Activated CD4-positive, alpha-beta T cell treated with anti-CD3 and anti-CD28 coated beads, Interleukin-2, amount 50 U/mL, for 1 hour (primary cell): Measurements from ENCODE around the gene OR6N1.
A peak's percentile ranks its signal among the peaks of the same experiment; 100 is the strongest.

ENCODE experiments used
- DNase-seq: peaks from one replicate; pipeline ENCODE4 v3.0.0-alpha.2; 2020

OR6N1 gene

GRCh38 chr1:158771950-158772866, at the start of gene OR6N1:
OR6N1 (minus strand) TSS chr1:158772195; CDS start chr1:158766682, 5,513 bp downstream.
- DNase-seq: no peak

GRCh38 chr1:158821723-158822122, 49.7 kb upstream of the OR6N1 start:
- no peak for DNase-seq

- DNase-seq: no peak
These were observed 47.8 kb upstream of the OR6N1 start for GRCh38 chr1:158819461-158820443.

- no peak for DNase-seq
These were observed 47.0 kb upstream of the OR6N1 start for GRCh38 chr1:158818975-158819431.

- no peak for DNase-seq
These were observed 46.6 kb upstream of the OR6N1 start for GRCh38 chr1:158818560-158818959.

GRCh38 chr1:158814970-158815369, 43.0 kb upstream of the OR6N1 start:
- DNase-seq: no peak

- DNase-seq: no peak
These were observed 41.2 kb upstream of the OR6N1 start for GRCh38 chr1:158813164-158813563.

GRCh38 chr1:158812336-158812735, 40.3 kb upstream of the OR6N1 start:
- DNase-seq: no peak

GRCh38 chr1:158810311-158810710, 38.3 kb upstream of the OR6N1 start:
- DNase-seq: no peak

- no peak for DNase-seq
These were observed 37.9 kb upstream of the OR6N1 start for GRCh38 chr1:158809862-158810261.

- DNase-seq: no peak
These were observed 37.3 kb upstream of the OR6N1 start for GRCh38 chr1:158809256-158809655.

GRCh38 chr1:158806916-158807536, 35.0 kb upstream of the OR6N1 start:
- DNase-seq: no peak

GRCh38 chr1:158803678-158804077, 31.7 kb upstream of the OR6N1 start:
- DNase-seq: no peak

- DNase-seq: no peak
These were observed 29.4 kb upstream of the OR6N1 start for GRCh38 chr1:158801396-158801795.

- no peak for DNase-seq
These were observed 28.5 kb upstream of the OR6N1 start for GRCh38 chr1:158800526-158800925.

GRCh38 chr1:158799689-158800088, 27.7 kb upstream of the OR6N1 start:
- no peak for DNase-seq

- no peak for DNase-seq
These were observed 26.5 kb upstream of the OR6N1 start for GRCh38 chr1:158798531-158798930.

- DNase-seq: no peak
These were observed 22.3 kb upstream of the OR6N1 start for GRCh38 chr1:158794247-158794646.

GRCh38 chr1:158793604-158794003, 21.6 kb upstream of the OR6N1 start:
- DNase-seq: peak; percentile 23

- no peak for DNase-seq
These were observed 9.1 kb upstream of the OR6N1 start, which contains the start of gene OR6N2 for GRCh38 chr1:158781104-158781503. OR6N2 (minus strand) TSS chr1:158781204; CDS start chr1:158777635, 3,569 bp downstream.

GRCh38 chr1:158754420-158754819, 17.6 kb downstream of the OR6N1 start, which contains the start of gene OR6K6:
OR6K6 (plus strand) TSS chr1:158754720; CDS start chr1:158754888, 168 bp downstream.
- DNase-seq: no peak

GRCh38 chr1:158752155-158752712, 19.8 kb downstream of the OR6N1 start:
- no peak for DNase-seq
